HG03196 (cell line): ENCODE measurements around the gene GALNT14.

ENCODE experiments used
- ATAC-seq: cut with Tn5 transposase; IDR thresholded peaks from one replicate; pipeline ENCODE4 v1.9.1; 2021; ENCODE audit not compliant: unreplicated experiment

GALNT14 gene

DNA sequence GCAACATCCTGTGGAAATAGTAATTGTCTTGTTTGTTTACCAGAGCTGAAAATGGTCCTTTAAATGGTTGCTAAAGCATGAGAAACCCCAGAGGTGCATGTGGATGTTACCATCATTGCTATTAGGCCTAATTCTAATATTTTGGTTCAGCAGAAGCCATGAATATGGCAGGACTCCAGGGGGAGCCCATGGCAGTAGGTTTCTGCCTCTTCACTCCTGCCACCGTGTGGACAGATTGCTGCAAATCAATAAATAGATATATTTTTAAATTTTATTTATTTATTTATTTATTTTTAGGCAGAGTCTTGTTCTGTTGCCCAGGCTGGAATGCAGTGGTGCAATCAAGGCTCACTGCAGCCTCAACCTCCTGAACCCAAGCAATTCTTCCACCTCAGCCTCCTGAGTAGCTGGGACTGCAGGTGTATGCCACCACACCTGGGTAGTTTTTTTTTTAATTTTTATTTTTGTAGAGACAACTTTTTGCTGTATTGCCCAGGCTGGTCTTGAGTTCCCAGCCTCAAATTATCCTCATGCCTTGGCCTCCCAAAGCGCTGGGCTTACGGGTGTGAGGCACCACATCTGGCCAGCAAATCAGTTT lies 276.1 kb downstream of the GALNT14 start:
- ATAC-seq = no peak

DNA sequence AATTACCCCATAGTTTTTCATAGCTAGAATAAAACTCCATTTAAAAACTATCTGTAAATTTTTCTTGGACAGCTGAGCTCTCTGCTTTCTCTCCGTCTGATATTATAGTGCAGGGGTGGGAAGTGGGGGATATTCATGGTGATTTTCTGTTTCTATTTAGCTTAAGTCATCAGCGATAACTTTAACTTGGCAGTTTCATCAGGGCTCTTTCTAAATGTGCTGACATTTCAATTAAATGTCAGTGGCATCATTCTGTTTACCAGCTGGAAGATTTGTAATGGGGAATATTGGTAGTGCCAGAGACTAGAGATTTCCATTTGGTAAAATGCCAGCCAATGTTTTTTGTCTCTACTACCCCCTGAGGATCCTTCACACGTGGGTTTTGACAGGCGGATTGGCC lies 277.5 kb downstream of the GALNT14 start:
- no peak for ATAC-seq
